ENCODE measurements around the gene GRID2. TPM values are rescaled to one million over a fixed set of nuclear protein-coding genes. Genes with fewer than 3 reads are reported as not detected.

Gene GRID2
- total and polyA plus RNA-seq, 10 of the 15 experiments (the other 5 are each of a cell fraction or from before 2014, with no cell fraction given), result not detected

GRCh38 chr4:93771640-93772411 lies 1468.1 kb downstream of the GRID2 start (continued):
- TF ChIP-seq ZNF592 (IDR thresholded peaks at IDR 0.05), result no peak
- TF ChIP-seq SMAD5 (IDR thresholded peaks at IDR 0.05; ENCODE audit: low read depth), result no peak

GRCh38 chr4:93772858-93773257 lies 1469.1 kb downstream of the GRID2 start:
- Histone ChIP-seq H3K4me2 (ENCODE audit: control insufficient read depth, insufficient read depth) (no peak overlapping the region), H3K27me3 (replicated peaks in 1 of 2; ENCODE audit: control insufficient read depth in 2 of 2, insufficient read depth in 2 of 2, low read length in 1 of 2) (no peaks in the 10 kb centered on the region; a peak in 1 of 4 replicates), H3K79me2 (ENCODE audit: control insufficient read depth, insufficient read depth, low read length) (no peaks in the 10 kb centered on the region), H3K4me3 (no peak overlapping the region), H3K27ac (ENCODE audit: control insufficient read depth, insufficient read depth) (no peak overlapping the region), H4K20me1 (ENCODE audit: control insufficient read depth, insufficient read depth) (no peaks in the 10 kb centered on the region), H3K9me3 (replicated peaks; ENCODE audit: control insufficient read depth, insufficient read depth, low read length) (no peaks in the 10 kb centered on the region), H3K36me3 (ENCODE audit: control insufficient read depth in 2 of 2, insufficient read depth in 2 of 2, low read length in 1 of 2) (no peaks in the 10 kb centered on the region), H3K4me1 (ENCODE audit: control insufficient read depth, insufficient read depth, low read length) (no peaks in the 10 kb centered on the region), H2AFZ (ENCODE audit: control insufficient read depth, low read depth, low read length) (no peak overlapping the region), H3K9ac (ENCODE audit: control insufficient read depth, insufficient read depth, low read length) (no peak overlapping the region)
- no peak for FAIRE-seq
- ATAC-seq, result no peak
- RAD21 ChIA-PET (ENCODE audit: unreplicated experiment), result no interaction called here
- intact Hi-C loops (cut with micrococcal nuclease; ENCODE audit: unreplicated experiment) (no loop called here), in situ Hi-C loops (cut with MboI) (no loop called here)
- CTCF ChIA-PET, result interaction anchor here (1.4 kb wide), 1 partner anchor 9 kb away, joined by 5 read pairs; no protein-coding TSS in a partner anchor
- no peak for DNase-seq (ENCODE audit: low read depth, low spot score)
- POLR2A ChIA-PET, result no interaction called here
- BruUV-seq (replicated peaks), result no TSS peak
- SMC1A ChIA-PET (ENCODE audit: uncharacterized antibody, unreplicated experiment), result interaction anchor here (1.2 kb wide), 1 partner anchor 136 kb away, joined by 3 read pairs; no protein-coding TSS in a partner anchor
- TF ChIP-seq PKNOX1 (IDR thresholded peaks at IDR 0.05) (no peak), BACH1 (IDR thresholded peaks at IDR 0.05; ENCODE audit: borderline replicate concordance) (no peak), E4F1 (IDR thresholded peaks at IDR 0.05; ENCODE audit: borderline replicate concordance, partially characterized antibody) (no peak), SKIL (IDR thresholded peaks at IDR 0.05; ENCODE audit: low read depth, poor library complexity, severe bottlenecking) (no peak), KDM1A (IDR thresholded peaks at IDR 0.05; ENCODE audit: borderline replicate concordance) (no peak), ZBTB33 (IDR thresholded peaks at IDR 0.05) (no peak), RAD51 (IDR thresholded peaks at IDR 0.05) (no peak)

Data from GM12878 (cell line).